HG03520 (cell line): ENCODE data around the gene TYROBP.
"Not testable (repeated sequence)": the region's sequence is repeated elsewhere in the genome, so short reads cannot be mapped to it uniquely, and the experiment has no call there.

ENCODE experiments used
- ATAC-seq: cut with Tn5 transposase; IDR thresholded peaks from one replicate; pipeline ENCODE4 v1.9.1; 2021; ENCODE audit warnings: mild to moderate bottlenecking, moderate library complexity; ENCODE audit not compliant: unreplicated experiment

TYROBP gene

DNA sequence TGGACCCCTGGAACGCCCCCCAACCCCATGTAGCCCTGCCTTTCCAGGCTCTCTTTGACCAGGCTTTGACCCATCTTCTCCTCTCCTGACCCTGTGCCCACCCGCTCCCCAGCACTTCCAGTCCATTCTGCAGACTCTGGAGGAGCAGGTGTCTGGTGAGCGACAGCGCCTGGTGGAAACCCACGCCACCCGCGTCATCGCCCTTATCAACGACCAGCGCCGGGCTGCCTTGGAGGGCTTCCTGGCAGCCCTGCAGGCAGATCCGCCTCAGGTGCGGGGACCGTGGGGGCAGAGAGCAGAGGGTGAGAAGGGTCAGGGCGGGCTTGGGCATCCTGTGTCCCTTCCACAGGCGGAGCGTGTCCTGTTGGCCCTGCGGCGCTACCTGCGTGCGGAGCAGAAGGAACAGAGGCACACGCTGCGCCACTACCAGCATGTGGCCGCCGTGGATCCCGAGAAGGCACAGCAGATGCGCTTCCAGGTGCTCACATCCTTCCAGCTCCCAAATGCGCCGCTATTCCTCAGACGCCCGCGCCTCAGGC lies 33.6 kb downstream of the TYROBP start:
- no peak for ATAC-seq

DNA sequence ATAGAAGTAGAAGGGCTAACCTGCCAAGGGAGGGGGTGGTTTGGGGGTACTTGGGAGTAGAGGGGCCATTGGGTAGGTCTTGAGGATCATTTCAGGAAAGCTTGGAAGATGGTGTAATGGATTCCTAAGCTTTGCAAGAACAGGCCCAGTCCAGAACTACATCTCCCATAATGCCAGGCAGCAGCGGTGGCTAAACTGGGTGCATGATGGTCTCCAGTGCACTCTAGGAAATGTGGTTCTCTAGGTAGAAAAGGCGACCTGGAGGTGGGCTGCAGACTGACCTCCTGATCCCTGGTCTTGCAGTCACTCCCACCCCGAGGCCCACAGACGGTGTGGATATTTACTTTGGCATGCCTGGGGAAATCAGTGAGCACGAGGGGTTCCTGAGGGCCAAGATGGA lies 35.9 kb downstream of the TYROBP start:
- no peak for ATAC-seq

DNA sequence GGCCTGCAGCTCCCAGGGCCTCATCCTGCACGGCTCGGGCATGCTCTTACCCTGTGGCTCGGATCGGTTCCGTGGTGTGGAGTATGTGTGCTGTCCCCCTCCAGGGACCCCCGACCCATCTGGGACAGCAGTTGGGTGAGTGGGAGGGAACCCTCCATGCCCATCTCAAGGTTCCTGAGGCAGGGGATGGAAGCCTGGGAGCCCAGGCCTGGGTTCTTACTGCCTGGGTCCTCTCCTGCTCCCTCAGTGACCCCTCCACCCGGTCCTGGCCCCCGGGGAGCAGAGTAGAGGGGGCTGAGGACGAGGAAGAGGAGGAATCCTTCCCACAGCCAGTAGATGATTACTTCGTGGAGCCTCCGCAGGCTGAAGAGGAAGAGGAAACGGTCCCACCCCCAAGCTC lies 36.5 kb downstream of the TYROBP start:
- no peak for ATAC-seq

DNA sequence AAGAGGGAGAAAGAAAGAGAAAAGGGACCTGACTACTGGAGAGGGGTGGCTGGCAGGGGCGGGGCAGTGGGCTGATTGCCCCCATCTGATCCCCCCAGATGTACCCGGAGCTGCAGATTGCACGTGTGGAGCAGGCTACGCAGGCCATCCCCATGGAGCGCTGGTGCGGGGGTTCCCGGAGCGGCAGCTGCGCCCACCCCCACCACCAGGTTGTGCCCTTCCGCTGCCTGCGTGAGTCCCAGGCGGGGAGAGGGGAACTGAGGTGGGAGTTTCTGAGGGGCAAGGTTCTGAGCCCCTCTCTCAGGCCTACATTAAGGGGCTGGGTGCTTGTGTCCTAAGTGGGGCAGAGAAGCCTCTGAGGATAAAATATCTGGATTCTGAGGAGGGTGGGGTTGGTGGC lies 37.3 kb downstream of the TYROBP start:
- no peak for ATAC-seq

DNA sequence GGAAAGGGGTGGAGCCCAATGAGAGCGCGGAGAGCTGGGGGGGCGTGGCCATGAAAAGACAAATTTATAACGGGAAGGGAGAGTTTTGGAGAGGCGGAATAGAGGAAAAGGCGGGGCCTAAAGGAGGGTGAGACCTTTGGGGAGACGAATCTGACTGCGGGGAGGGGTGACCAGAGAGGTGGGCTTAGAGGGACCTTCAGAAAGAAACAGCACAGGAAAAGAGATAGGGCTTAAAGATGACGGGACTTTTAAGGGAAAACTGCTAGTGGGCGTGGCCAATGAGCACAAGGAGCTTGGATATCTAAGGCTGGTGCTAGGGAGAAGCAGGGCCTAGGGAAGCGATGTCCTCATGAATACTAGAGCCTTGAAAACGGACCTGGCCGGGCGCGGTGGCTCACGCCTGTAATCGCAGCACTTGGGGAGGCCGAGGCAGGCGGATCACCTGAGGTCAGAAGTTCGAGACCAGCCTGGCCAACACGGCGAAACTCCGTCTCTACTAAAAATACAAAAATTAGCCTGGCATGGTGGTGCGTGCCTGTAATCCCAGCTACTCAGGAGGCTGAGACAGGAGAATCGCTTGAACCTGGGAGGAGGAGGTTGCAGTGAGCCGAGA lies 37.9 kb downstream of the TYROBP start:
- ATAC-seq: not testable (repeated sequence)

DNA sequence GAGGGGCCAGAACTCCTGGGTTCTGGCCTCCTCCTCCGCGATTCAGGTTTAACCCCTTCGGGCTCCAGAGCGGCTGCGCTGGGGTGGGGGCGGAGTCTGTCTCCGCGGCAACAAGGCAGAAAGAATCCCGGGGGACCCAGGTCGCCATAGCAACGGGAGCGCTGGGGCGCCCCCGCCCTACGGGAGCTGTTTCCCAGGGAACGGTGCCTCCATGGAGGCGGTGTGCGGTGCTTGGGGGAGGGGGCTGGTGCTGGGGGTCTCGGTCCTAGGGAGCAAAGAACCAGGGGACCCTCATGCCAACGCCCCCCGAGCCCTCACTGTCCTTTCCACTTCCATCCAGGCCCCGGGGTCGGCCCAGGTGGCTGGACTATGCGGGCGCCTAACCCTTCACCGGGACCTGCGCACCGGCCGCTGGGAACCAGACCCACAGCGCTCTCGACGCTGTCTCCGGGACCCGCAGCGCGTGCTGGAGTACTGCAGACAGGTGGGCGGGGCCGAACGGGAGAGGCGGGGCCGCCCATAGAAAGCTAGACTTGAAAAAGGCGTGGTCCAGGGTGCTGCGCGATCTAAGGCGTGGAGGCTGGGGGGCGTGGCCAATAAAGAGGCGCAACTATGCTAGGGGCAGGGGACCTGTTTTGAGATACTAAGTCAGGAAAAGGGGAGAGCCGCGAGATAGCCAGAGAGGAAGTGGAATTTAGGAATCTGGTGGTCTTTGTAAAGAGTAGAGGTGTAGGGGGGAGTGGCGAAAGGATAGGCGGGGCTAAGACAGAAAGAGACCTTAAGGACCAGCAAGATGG lies 38.6 kb downstream of the TYROBP start:
- ATAC-seq: no peak

DNA sequence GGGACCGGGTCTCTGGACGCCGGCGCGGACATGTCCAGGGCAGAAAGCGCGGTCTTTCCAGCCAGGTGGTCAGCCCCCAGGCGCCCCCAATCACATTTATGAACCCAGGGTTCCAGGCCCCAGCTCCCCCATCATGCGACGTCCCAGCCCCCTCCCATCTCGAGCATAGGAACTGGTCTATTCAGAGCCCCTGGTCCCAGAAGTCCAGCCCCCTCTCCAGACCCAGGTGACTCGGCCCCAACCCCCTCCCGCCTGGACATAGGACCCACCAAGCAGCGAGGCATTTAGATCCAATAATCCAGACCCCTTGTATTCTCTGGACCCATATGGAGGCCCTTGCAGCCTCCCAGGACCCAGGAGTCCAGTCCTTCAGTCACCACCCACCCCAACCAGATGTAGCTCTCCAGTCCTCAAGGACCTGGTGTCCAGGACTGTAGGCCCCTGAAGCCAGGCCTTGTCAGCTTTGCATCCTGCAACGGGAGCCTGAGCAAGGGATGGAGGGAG lies 39.2 kb downstream of the TYROBP start:
- no peak for ATAC-seq

DNA sequence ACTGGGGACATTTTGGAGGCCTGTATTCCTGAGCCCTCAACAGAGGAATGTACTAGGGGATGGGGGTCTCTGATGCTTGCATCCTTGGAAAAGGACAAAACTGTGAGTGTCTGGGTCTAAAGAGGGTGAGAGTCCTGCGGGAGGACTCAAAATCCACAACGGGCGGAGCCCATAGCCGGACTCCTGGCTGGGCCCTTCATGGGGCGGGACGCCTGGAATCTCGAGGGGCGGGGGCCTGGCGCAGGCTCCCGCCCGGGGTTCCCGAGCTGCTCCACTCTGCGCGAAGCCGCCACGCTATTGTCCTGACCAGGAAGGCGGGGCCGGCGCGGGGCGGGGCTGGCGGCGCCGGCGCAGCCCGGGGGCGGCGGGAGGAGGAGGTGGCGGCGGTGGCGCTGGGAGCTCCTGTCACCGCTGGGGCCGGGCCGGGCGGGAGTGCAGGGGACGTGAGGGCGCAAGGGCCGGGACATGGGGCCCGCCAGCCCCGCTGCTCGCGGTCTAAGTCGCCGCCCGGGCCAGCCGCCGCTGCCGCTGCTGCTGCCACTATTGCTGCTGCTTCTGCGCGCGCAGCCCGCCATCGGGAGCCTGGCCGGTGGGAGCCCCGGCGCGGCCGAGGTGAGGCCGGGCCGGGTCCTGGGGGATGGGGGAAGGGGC lies 39.8 kb downstream of the TYROBP start, which contains the start of gene APLP1:
APLP1 (plus strand) TSS at position 403 of the 651 bp plus-strand sequence; CDS start at position 466, 63 bp downstream.
- ATAC-seq: no peak

DNA sequence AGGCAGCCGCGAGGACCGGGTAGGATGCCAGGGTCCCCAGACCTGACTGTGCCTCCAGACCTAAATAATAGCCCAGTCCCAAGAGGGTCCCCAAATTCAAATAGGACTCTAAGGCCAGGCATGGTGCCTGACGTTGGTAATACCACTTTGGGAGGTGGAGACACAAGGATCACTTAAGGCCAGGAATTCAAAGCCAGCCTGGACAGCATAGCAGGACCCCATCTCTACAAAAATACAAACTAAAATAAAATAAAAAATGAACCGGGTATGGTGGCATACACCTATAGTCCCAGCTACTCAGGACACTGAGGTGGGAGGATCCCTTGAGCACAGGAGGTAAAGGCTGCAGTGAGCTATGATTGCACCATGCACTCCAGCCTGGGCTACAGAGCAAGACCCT lies 45.1 kb downstream of the TYROBP start:
- no peak for ATAC-seq

DNA sequence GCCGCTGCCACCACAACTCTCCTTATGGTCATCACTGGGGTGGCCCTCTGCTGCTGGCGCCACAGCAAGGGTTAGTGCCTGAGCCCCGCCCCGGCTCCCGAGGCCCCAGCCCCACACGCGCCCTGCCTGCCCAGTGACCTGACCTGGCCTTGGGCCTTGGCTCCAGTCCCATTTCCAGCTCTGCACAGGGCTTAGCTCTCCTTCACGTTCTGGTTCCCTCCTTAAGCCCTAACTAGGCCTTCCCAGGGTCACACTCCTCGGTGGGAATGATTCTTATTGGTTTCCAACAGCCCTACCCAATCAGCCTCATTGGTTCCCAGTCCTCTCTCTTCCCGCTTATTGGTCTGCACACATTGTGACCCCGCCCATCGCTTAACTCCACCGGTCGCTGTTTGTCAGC lies 45.6 kb downstream of the TYROBP start:
- no peak for ATAC-seq

DNA sequence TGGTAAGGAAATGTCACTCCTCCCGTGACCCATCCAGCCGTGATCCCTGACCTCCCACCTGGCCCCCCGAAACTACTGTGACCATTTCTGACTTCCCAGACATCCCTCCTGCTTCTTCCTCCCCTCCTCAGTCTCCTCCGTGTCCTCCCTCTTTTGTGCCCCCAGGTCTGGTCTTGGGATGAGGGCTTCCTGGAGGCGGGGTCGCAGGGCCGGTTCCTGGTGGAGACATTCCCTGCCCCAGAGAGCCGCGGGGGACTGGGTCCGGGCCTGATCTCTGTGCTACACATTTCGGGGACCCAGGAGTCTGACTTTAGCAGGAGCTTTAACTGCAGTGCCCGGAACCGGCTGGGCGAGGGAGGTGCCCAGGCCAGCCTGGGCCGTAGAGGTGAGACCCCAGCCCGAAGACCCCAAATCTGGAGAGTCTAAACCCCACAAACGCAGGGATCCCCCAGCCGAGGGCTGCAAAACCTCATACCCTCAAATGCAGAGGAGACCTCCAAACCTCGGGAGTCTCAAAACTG lies 46.4 kb downstream of the TYROBP start:
- no peak for ATAC-seq

DNA sequence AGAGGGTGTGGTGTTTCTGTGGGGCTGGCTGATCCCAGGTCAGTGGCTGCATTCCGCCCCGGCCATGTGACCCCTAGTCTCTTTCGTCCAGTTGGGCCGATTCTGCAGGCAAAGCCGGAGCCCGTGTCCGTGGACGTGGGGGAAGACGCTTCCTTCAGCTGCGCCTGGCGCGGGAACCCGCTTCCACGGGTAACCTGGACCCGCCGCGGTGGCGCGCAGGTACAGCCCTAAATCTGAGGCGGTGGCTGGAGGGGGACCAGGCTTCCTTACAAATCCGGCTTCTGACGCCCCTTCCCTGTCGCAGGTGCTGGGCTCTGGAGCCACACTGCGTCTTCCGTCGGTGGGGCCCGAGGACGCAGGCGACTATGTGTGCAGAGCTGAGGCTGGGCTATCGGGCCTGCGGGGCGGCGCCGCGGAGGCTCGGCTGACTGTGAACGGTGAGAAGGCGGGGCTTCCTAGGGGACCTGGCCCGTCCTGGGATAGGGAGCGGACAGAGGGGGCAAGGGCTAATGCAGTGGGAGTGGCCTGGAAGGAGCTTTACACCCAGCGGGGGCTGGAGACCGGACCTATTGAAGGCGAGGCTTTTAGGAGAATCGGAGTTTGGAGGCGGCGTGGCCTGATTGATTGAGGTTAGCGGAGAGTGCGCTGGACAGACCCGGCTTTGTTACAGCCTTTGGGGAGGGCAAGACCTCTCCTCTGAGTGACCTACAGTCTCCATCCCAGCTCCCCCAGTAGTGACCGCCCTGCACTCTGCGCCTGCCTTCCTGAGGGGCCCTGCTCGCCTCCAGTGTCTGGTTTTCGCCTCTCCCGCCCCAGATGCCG lies 47.1 kb downstream of the TYROBP start:
- no peak for ATAC-seq

DNA sequence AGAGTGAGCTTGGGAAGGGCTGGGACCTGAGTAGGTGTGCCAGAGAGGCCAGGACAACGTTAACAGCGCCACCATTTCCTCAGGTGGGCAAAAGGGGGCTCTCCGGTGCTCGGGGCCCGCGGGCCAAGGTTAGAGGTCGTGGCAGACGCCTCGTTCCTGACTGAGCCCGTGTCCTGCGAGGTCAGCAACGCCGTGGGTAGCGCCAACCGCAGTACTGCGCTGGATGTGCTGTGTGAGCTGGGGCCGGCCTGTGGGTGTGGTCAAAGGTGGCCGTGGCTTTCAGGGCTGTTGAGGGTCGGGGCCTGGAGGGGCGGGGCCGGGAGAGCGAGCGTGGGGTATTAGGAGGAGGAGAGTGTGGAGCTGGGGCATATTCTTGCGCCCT lies 47.7 kb downstream of the TYROBP start:
- ATAC-seq: no peak

DNA sequence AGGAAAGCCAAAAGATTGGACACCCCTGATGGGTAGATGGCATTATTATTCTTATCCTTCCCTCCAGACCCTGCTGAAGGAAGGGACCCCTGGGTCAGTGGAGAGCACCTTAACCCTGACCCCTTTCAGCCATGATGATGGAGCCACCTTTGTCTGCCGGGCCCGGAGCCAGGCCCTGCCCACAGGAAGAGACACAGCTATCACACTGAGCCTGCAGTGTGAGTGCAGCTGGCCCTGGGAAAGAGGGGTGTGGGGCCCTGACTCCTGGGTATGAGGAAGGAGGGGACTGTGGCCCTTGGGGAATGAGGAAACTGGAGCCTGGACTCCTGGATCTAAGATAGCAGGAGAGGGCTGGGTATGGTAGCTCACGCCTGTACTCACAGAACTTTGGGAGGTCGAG lies 48.7 kb downstream of the TYROBP start:
- no peak for ATAC-seq

DNA sequence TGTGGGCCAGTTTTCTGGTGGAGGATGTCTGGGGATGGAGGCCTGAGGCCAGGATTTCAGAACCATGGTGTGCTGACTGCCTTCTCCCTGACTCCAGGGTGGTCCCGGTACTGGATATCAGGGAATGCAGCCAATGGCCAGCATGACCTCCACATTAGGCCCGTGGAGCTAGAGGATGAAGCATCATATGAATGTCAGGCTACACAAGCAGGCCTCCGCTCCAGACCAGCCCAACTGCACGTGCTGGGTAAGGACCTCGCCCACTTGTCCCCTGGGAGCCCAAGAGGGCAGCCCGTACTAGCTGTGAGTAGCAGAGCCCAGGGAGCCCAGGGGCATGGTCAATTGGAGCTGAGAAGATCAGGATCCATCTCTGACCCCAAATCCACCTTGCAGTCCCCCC lies 49.8 kb downstream of the TYROBP start:
- ATAC-seq: no peak

DNA sequence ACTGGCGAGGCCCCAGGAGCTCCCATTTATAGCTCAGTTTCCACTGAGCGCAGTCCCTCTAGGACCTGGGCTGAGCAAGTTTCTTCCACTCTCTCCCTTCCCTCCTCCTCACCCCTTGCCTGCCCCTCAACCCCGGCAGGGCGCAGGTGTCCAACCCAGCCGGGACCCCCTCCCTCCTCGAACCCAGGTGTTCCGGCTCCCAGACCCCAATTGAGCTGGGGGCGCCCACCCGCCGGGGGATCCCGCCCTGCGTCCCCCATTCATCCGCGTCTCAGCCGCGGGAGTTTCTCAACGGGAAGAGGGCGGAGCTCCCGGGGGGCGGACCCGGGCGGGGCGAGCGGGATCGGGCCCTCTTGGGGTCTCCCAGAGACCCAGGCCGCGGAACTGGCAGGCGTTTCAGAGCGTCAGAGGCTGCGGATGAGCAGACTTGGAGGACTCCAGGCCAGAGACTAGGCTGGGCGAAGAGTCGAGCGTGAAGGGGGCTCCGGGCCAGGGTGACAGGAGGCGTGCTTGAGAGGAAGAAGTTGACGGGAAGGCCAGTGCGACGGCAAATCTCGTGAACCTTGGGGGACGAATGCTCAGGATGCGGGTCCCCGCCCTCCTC lies 51.4 kb downstream of the TYROBP start, which contains the start of gene KIRREL2:
KIRREL2 (plus strand) TSS at position 366 of the 604 bp plus-strand sequence; CDS start at position 575, 209 bp downstream.
- ATAC-seq: no peak
